NCI-H1436 treated with DMSO at 0.1 percent for 48 hours (cell line): ENCODE results near the gene ZNF804B.

Experiments
- DNase-seq: peaks from one replicate; lab custom pipeline; 2025; lab: John Stamatoyannopoulos, UW

Gene ZNF804B

GRCh38 chr7:88759230-88760135 lies at the start of gene ZNF804B:
Gene ZNF804B, plus strand, starts transcription at chr7:88759700. Its CDS starts 277 bp downstream, at chr7:88759977.
- no peak for DNase-seq

- no peak for DNase-seq
Observed at GRCh38 chr7:88735920-88736319, 23.6 kb upstream of the ZNF804B start.

GRCh38 chr7:88737632-88738031 lies 21.9 kb upstream of the ZNF804B start:
- DNase-seq = no peak

GRCh38 chr7:88746126-88746525 lies 13.4 kb upstream of the ZNF804B start:
- no peak for DNase-seq

- DNase-seq = no peak
Observed at GRCh38 chr7:88756802-88757201, 2.7 kb upstream of the ZNF804B start.

- no peak for DNase-seq
Observed at GRCh38 chr7:88757371-88757770, 2.1 kb upstream of the ZNF804B start.

GRCh38 chr7:88758381-88759229 lies 895 bp upstream of the ZNF804B start:
- DNase-seq = no peak

GRCh38 chr7:88760136-88760515 lies 626 bp downstream of the ZNF804B start:
- no peak for DNase-seq

- DNase-seq = no peak
Observed at GRCh38 chr7:88761779-88762178, 2.3 kb downstream of the ZNF804B start.

GRCh38 chr7:88771417-88771816 lies 11.9 kb downstream of the ZNF804B start:
- DNase-seq = no peak

- DNase-seq = peak; percentile 14
Observed at GRCh38 chr7:88772776-88773175, 13.3 kb downstream of the ZNF804B start.

GRCh38 chr7:88775838-88776237 lies 16.3 kb downstream of the ZNF804B start:
- no peak for DNase-seq

- DNase-seq = no peak
Observed at GRCh38 chr7:88787777-88788176, 28.3 kb downstream of the ZNF804B start.

GRCh38 chr7:88789480-88790064 lies 30.1 kb downstream of the ZNF804B start:
- DNase-seq = no peak

- no peak for DNase-seq
Observed at GRCh38 chr7:88791891-88792290, 32.4 kb downstream of the ZNF804B start.

- DNase-seq = no peak
Observed at GRCh38 chr7:88792361-88792760, 32.9 kb downstream of the ZNF804B start.

- DNase-seq = no peak
Observed at GRCh38 chr7:88795553-88795952, 36.1 kb downstream of the ZNF804B start, which contains the start of gene TEX47. Gene TEX47, minus strand, starts transcription at chr7:88795737. Its CDS starts 795 bp downstream, at chr7:88794942.

GRCh38 chr7:88801046-88801445 lies 41.5 kb downstream of the ZNF804B start:
- DNase-seq = no peak

GRCh38 chr7:88806280-88807037 lies 47.0 kb downstream of the ZNF804B start:
- DNase-seq = no peak

GRCh38 chr7:88818552-88818951 lies 59.1 kb downstream of the ZNF804B start:
- DNase-seq = no peak

- DNase-seq = no peak
Observed at GRCh38 chr7:88826222-88826621, 66.7 kb downstream of the ZNF804B start.
